ENCODE results near the gene FBXL3.

- TF ChIP-seq EZH2 (IDR thresholded peaks at IDR 0.05; ENCODE audit: borderline replicate concordance, low read depth, low read length, poor library complexity, severe bottlenecking): no peak
- TF ChIP-seq CTCF (conservative IDR thresholded peaks at IDR 0.05; ENCODE audit: low read depth, low read length): no peak
Observed at GRCh38 chr13:77056382-77056781, 29.4 kb upstream of the FBXL3 start.
